RWPE2 (cell line): ENCODE results near the gene KCNK13.

Source experiments
- ATAC-seq: fragments of 200-7000 bp; cut with Tn5 transposase; 3 replicates; pipeline ENCODE4 v1.9.1; 2021; ENCODE audit warnings: low read depth
- DNase-seq: peaks from one replicate; pipeline ENCODE4 v3.0.0-alpha.2; 2020; ENCODE audit warnings: low spot score
- H3K27ac ChIP-seq: fragments of 450-650 bp; 2 replicates; pipeline ENCODE4 v1.5.1; 2017; ENCODE audit warnings: mild to moderate bottlenecking; ENCODE audit not compliant: poor library complexity, severe bottlenecking
- H3K27me3 ChIP-seq: fragments of 250-450 bp; sonication (Bioruptor Pico); 2 replicates; pipeline ENCODE4 v1.5.1; 2021; ENCODE audit warnings: mild to moderate bottlenecking, moderate library complexity; ENCODE audit not compliant: insufficient read depth, poor library complexity, severe bottlenecking
- H3K36me3 ChIP-seq: fragments of 250-450 bp; sonication (Bioruptor Pico); 2 replicates; pipeline ENCODE4 v1.5.1; 2020; ENCODE audit warnings: low read depth, mild to moderate bottlenecking, moderate library complexity
- H3K4me1 ChIP-seq: fragments of 250-450 bp; sonication (Bioruptor Pico); 2 replicates; pipeline ENCODE4 v1.5.1; 2021; ENCODE audit warnings: mild to moderate bottlenecking, moderate library complexity; ENCODE audit not compliant: insufficient read depth, poor library complexity, severe bottlenecking
- H3K4me3 ChIP-seq: fragments of 250-450 bp; sonication (Bioruptor Pico); 2 replicates; pipeline ENCODE4 v1.5.1; 2021; ENCODE audit warnings: mild to moderate bottlenecking, moderate library complexity; ENCODE audit not compliant: severe bottlenecking
- H3K9me3 ChIP-seq: fragments of 250-450 bp; sonication (Bioruptor Pico); 2 replicates; pipeline ENCODE4 v1.5.1; 2021; ENCODE audit warnings: mild to moderate bottlenecking, moderate library complexity; ENCODE audit not compliant: severe bottlenecking
- TF ChIP-seq, protein P1 (sequence below): fragments of 450-650 bp; IDR thresholded peaks from one replicate; pipeline ENCODE4 v1.5.1; 2017; ENCODE audit warnings: mild to moderate bottlenecking, moderate library complexity; ENCODE audit not compliant: poor library complexity, severe bottlenecking

The KCNK13 gene

DNA sequence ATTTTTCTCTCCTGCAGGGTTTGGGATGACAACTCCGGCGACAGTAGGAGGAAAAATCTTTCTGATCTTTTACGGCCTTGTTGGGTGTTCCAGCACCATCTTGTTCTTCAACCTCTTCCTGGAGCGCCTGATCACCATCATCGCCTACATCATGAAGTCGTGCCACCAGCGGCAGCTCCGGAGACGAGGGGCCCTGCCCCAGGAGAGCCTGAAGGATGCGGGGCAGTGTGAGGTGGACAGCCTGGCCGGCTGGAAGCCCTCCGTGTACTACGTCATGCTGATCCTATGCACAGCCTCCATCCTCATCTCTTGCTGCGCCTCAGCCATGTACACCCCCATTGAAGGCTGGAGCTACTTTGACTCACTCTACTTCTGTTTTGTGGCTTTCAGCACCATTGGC is 122.3 kb downstream of the KCNK13 start:
- Histone ChIP-seq H3K36me3 (no peaks in the 10 kb centered on the region), H3K27ac (no peak overlapping the region), H3K27me3 (peaks cover 16% of the 10 kb centered on the region), H3K4me1 (no peaks in the 10 kb centered on the region), H3K4me3 (no peak overlapping the region), H3K9me3 (no peaks in the 10 kb centered on the region)
- ATAC-seq (no peak), DNase-seq (no peak)
- TF ChIP-seq, protein P1, sequence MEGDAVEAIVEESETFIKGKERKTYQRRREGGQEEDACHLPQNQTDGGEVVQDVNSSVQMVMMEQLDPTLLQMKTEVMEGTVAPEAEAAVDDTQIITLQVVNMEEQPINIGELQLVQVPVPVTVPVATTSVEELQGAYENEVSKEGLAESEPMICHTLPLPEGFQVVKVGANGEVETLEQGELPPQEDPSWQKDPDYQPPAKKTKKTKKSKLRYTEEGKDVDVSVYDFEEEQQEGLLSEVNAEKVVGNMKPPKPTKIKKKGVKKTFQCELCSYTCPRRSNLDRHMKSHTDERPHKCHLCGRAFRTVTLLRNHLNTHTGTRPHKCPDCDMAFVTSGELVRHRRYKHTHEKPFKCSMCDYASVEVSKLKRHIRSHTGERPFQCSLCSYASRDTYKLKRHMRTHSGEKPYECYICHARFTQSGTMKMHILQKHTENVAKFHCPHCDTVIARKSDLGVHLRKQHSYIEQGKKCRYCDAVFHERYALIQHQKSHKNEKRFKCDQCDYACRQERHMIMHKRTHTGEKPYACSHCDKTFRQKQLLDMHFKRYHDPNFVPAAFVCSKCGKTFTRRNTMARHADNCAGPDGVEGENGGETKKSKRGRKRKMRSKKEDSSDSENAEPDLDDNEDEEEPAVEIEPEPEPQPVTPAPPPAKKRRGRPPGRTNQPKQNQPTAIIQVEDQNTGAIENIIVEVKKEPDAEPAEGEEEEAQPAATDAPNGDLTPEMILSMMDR: no peak

DNA sequence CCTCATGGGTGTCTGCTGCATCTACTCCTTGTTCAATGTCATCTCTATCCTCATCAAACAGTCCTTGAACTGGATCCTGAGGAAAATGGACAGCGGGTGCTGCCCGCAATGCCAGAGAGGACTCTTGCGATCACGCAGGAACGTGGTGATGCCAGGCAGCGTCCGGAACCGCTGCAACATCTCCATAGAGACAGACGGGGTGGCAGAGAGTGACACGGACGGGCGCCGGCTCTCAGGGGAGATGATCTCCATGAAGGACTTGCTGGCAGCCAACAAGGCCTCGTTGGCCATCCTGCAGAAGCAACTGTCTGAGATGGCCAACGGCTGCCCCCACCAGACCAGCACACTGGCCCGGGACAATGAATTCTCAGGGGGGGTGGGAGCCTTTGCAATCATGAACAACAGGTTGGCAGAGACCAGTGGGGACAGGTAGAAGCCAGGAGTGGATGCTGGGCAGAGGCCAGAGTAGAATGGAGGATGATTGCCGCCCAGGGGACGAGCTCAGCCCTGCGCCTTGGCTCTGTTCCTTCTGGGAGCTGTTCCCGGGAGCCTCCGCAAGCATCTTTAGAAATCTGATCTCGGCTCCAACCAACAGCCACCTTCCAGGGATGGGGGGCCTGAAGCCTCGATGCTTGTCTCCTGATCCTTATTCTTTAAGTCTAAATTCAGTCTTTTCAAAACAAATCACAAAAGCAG is 122.9 kb downstream of the KCNK13 start:
- Histone ChIP-seq H3K4me3 (no peak overlapping the region), H3K27me3 (peaks cover 16% of the 10 kb centered on the region), H3K4me1 (no peaks in the 10 kb centered on the region)

GRCh38 chr14:90188588-90188987 is 126.8 kb downstream of the KCNK13 start:
- DNase-seq: no peak
- no peaks in the 10 kb centered on the region for H3K36me3 ChIP-seq

More for the DNA sequence above, 122.9 kb downstream of the KCNK13 start:
- Histone ChIP-seq H3K27ac (no peak overlapping the region), H3K36me3 (no peaks in the 10 kb centered on the region), H3K9me3 (no peaks in the 10 kb centered on the region)
- ATAC-seq: no peak
- TF ChIP-seq, protein P1: no peak
- no peak for DNase-seq

GRCh38 chr14:90191154-90191553 is 129.4 kb downstream of the KCNK13 start:
- Histone ChIP-seq H3K27me3 (no peaks in the 10 kb centered on the region), H3K4me1 (no peaks in the 10 kb centered on the region), H3K27ac (no peak overlapping the region), H3K4me3 (no peak overlapping the region), H3K36me3 (no peaks in the 10 kb centered on the region), H3K9me3 (no peaks in the 10 kb centered on the region)
- TF ChIP-seq, protein P1: no peak
- no peak for ATAC-seq
- DNase-seq: no peak

More at GRCh38 chr14:90188588-90188987, 126.8 kb downstream of the KCNK13 start:
- H3K27ac ChIP-seq: no peak overlapping the region
- TF ChIP-seq, protein P1: no peak
- H3K9me3 ChIP-seq: no peaks in the 10 kb centered on the region
- peaks cover 2% of the 10 kb centered on the region for H3K27me3 ChIP-seq
- H3K4me3 ChIP-seq: no peak overlapping the region
- ATAC-seq: no peak
- no peaks in the 10 kb centered on the region for H3K4me1 ChIP-seq

DNA sequence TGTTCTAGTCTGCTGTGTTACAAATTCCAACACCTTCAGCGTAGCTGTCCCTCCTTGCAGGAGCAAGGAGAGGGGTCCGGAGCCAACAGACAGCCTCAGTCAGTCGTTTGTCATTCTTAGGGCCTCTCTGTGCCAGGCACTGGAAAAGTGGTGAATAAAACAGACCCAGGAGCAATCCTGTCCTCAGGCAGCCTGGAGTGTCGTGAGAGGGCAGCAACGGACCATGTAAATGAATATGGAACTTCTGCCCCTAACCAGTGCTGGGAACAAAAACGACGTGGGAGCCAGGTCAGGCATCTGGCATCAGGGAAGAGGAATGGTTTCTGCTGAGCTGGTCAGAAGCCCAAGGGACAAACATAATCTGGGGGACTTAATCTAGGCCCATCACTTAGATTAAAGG is 129.8 kb downstream of the KCNK13 start:
- DNase-seq (no peak), ATAC-seq (no peak)
- Histone ChIP-seq H3K4me3 (no peak overlapping the region), H3K36me3 (no peaks in the 10 kb centered on the region), H3K9me3 (no peaks in the 10 kb centered on the region), H3K4me1 (no peaks in the 10 kb centered on the region), H3K27me3 (no peaks in the 10 kb centered on the region), H3K27ac (no peak overlapping the region)
- TF ChIP-seq, protein P1: no peak
